Measurements from ENCODE around the gene CEACAM3. TPM values are rescaled to one million over a fixed set of nuclear protein-coding genes. Genes with fewer than 3 reads are reported as not detected.

Gene CEACAM3
- total and polyA plus RNA-seq, 2 experiments from 2014 or later: not detected

GRCh38 chr19:41859618-41860418 lies 63.4 kb downstream of the CEACAM3 start, which contains the start of gene RPS19:
Gene RPS19 (plus strand): TSS chr19:41860255. CDS start chr19:41860775, 520 bp downstream.
- Histone ChIP-seq H3K27me3 (no peaks in the 10 kb centered on the region), H3K9me3 (ENCODE audit: low read depth) (no peaks in the 10 kb centered on the region), H4K20me1 (ENCODE audit: insufficient read depth, poor library complexity, severe bottlenecking) (peaks cover 36% of the 10 kb centered on the region), H3K4me1 (ENCODE audit: insufficient read depth) (peaks cover 14% of the 10 kb centered on the region), H3K4me2 (peak within 1 kb of the TSS; percentile 97), H3K79me2 (peaks cover 43% of the 10 kb centered on the region), H3K36me3 (replicated peaks; ENCODE audit: insufficient read depth, low read depth) (no peaks in the 10 kb centered on the region), H3K4me3 (peak within 1 kb of the TSS; percentile 69), H3K27ac (peak within 1 kb of the TSS; percentile 96), H3K9me2 (replicated peaks; ENCODE audit: insufficient read depth) (no peaks in the 10 kb centered on the region), H2AFZ (peak within 1 kb of the TSS; percentile 51)
- peak; percentile 99 for DNase-seq (ENCODE audit: low spot score)
- 1% methylated on average over 71 of the region's 76 CpGs for WGBS (ENCODE audit: low lambda C conversion rate, missing lambda C conversion rate)
- TF ChIP-seq EZH2phosphoT487 (IDR thresholded peaks at IDR 0.05; ENCODE audit: low read depth, severe bottlenecking, unreplicated experiment) (no peak), CTCF (IDR thresholded peaks at IDR 0.05; ENCODE audit: poor library complexity) (peak; percentile 49)

- Histone ChIP-seq H4K20me1 (ENCODE audit: insufficient read depth, poor library complexity, severe bottlenecking) (peaks cover 44% of the 10 kb centered on the region), H3K4me3 (peak overlapping the region; percentile 69), H3K27me3 (no peaks in the 10 kb centered on the region), H3K36me3 (replicated peaks; ENCODE audit: insufficient read depth, low read depth) (no peaks in the 10 kb centered on the region), H3K9me2 (replicated peaks; ENCODE audit: insufficient read depth) (no peaks in the 10 kb centered on the region), H2AFZ (no peak overlapping the region), H3K4me1 (ENCODE audit: insufficient read depth) (peaks cover 14% of the 10 kb centered on the region), H3K79me2 (peaks cover 51% of the 10 kb centered on the region), H3K9me3 (ENCODE audit: low read depth) (no peaks in the 10 kb centered on the region), H3K27ac (peak overlapping the region; percentile 96), H3K4me2 (peak overlapping the region; percentile 97)
- DNase-seq (ENCODE audit: low spot score): no peak
- 4% methylated on average over 16 of the region's 45 CpGs for WGBS (ENCODE audit: low lambda C conversion rate, missing lambda C conversion rate)
- TF ChIP-seq EZH2 (IDR thresholded peaks at IDR 0.05; ENCODE audit: borderline replicate concordance) (no peak), CTCF (IDR thresholded peaks at IDR 0.05; ENCODE audit: poor library complexity) (no peak), EZH2phosphoT487 (IDR thresholded peaks at IDR 0.05; ENCODE audit: low read depth, severe bottlenecking, unreplicated experiment) (no peak)
These were observed 64.2 kb downstream of the CEACAM3 start for GRCh38 chr19:41860419-41861115.

Other genes starting within 250 kb of the CEACAM3 start
- 0.33 TPM in 1 of 2 replicates, not detected in the other for gene CEACAM21, start 220.4 kb upstream of the CEACAM3 start, total RNA-seq
- gene CEACAM21, start 220.4 kb upstream of the CEACAM3 start, polyA plus RNA-seq: not detected in 2 replicates
- gene CEACAM4, start 169.5 kb upstream of the CEACAM3 start, total RNA-seq: not detected in 2 replicates
- gene CEACAM4, start 169.5 kb upstream of the CEACAM3 start, polyA plus RNA-seq: not detected in 2 replicates
- 2.7 and 6.3 TPM in 2 replicates for gene CEACAM7, start 108.3 kb upstream of the CEACAM3 start, total RNA-seq
- gene CEACAM7, start 108.3 kb upstream of the CEACAM3 start, polyA plus RNA-seq: not detected in 2 replicates
- gene CEACAM5, start 88.0 kb upstream of the CEACAM3 start, total RNA-seq: 2.7 and 11.5 TPM in 2 replicates
- gene CEACAM5, start 88.0 kb upstream of the CEACAM3 start, polyA plus RNA-seq: 0.96 and 1.5 TPM in 2 replicates
- 7.9 and 16.0 TPM in 2 replicates for gene CEACAM6, start 41.1 kb upstream of the CEACAM3 start, total RNA-seq
- 4.5 and 5.3 TPM in 2 replicates for gene CEACAM6, start 41.1 kb upstream of the CEACAM3 start, polyA plus RNA-seq
- gene LYPD4, start 48.1 kb downstream of the CEACAM3 start, total RNA-seq: not detected in 2 replicates
- gene LYPD4, start 48.1 kb downstream of the CEACAM3 start, polyA plus RNA-seq: not detected in 2 replicates
- not detected in 2 replicates for gene DMRTC2, start 48.5 kb downstream of the CEACAM3 start, total RNA-seq
- not detected in 2 replicates for gene DMRTC2, start 48.5 kb downstream of the CEACAM3 start, polyA plus RNA-seq
- 740 and 840 TPM in 2 replicates for gene RPS19, start 63.7 kb downstream of the CEACAM3 start, total RNA-seq
- 1,425 and 1,529 TPM in 2 replicates for gene RPS19, start 63.7 kb downstream of the CEACAM3 start, polyA plus RNA-seq
- gene CD79A, start 80.7 kb downstream of the CEACAM3 start, total RNA-seq: 0.37 TPM in 1 of 2 replicates, not detected in the other
- gene CD79A, start 80.7 kb downstream of the CEACAM3 start, polyA plus RNA-seq: 0.27 TPM in 1 of 2 replicates, not detected in the other
- 22.1 and 29.7 TPM in 2 replicates for gene ARHGEF1, start 86.6 kb downstream of the CEACAM3 start, total RNA-seq
- gene ARHGEF1, start 86.6 kb downstream of the CEACAM3 start, polyA plus RNA-seq: 67.8 and 71.7 TPM in 2 replicates
- gene ERFL, start 131.9 kb downstream of the CEACAM3 start, total RNA-seq: 0.53 TPM in 1 of 2 replicates, not detected in the other
- gene ERFL, start 131.9 kb downstream of the CEACAM3 start, polyA plus RNA-seq: not detected in 2 replicates
- 203 and 214 TPM in 2 replicates for gene RABAC1, start 162.7 kb downstream of the CEACAM3 start, total RNA-seq
- 395 and 469 TPM in 2 replicates for gene RABAC1, start 162.7 kb downstream of the CEACAM3 start, polyA plus RNA-seq
- 0.03 TPM in 1 of 2 replicates, not detected in the other for gene ATP1A3, start 197.6 kb downstream of the CEACAM3 start, total RNA-seq
- gene ATP1A3, start 197.6 kb downstream of the CEACAM3 start, polyA plus RNA-seq: 0.82 TPM in 1 of 2 replicates, not detected in the other